ENCODE measurements around the gene UTP25. TPM values are rescaled to one million over a fixed set of nuclear protein-coding genes. Genes with fewer than 3 reads are reported as not detected.

Gene UTP25
- total RNA-seq, 1 donor from 2014 or later, result 11.8 TPM

- peak; percentile 86 for DNase-seq (ENCODE audit: low spot score)
These were observed 21.7 kb upstream of the UTP25 start, which contains the start of gene IRF6 for GRCh38 chr1:209805875-209806760. Gene IRF6, minus strand, starts transcription at chr1:209806142. Its CDS starts 4,729 bp downstream, at chr1:209801413.

GRCh38 chr1:209807509-209807908 is 20.3 kb upstream of the UTP25 start:
- DNase-seq (ENCODE audit: low spot score), result no peak

- peak; percentile 69 for DNase-seq (ENCODE audit: low spot score)
These were observed 19.7 kb upstream of the UTP25 start for GRCh38 chr1:209808059-209808581.

- no peak for DNase-seq (ENCODE audit: low spot score)
These were observed 18.2 kb upstream of the UTP25 start for GRCh38 chr1:209809611-209810010.

- no peak for DNase-seq (ENCODE audit: low spot score)
These were observed 17.0 kb upstream of the UTP25 start for GRCh38 chr1:209810783-209811182.

GRCh38 chr1:209813902-209814301 is 13.9 kb upstream of the UTP25 start:
- DNase-seq (ENCODE audit: low spot score), result no peak

GRCh38 chr1:209815490-209815889 is 12.3 kb upstream of the UTP25 start:
- no peak for DNase-seq (ENCODE audit: low spot score)

- DNase-seq (ENCODE audit: low spot score), result peak; percentile 85
These were observed 11.8 kb upstream of the UTP25 start for GRCh38 chr1:209815931-209816341.

- DNase-seq (ENCODE audit: low spot score), result no peak
These were observed 10.8 kb upstream of the UTP25 start for GRCh38 chr1:209816923-209817322.

- DNase-seq (ENCODE audit: low spot score), result no peak
These were observed 10.1 kb upstream of the UTP25 start for GRCh38 chr1:209817691-209818090.

- DNase-seq (ENCODE audit: low spot score), result no peak
These were observed 8.7 kb upstream of the UTP25 start for GRCh38 chr1:209819058-209819457.

- DNase-seq (ENCODE audit: low spot score), result no peak
These were observed 6.8 kb upstream of the UTP25 start for GRCh38 chr1:209820986-209821385.

GRCh38 chr1:209822706-209823105 is 5.1 kb upstream of the UTP25 start:
- DNase-seq (ENCODE audit: low spot score), result no peak

GRCh38 chr1:209823143-209824041 is 4.4 kb upstream of the UTP25 start:
- DNase-seq (ENCODE audit: low spot score), result peak; percentile 55

GRCh38 chr1:209825591-209826434 is 2.0 kb upstream of the UTP25 start:
- no peak for DNase-seq (ENCODE audit: low spot score)

- DNase-seq (ENCODE audit: low spot score), result no peak
These were observed 1.9 kb downstream of the UTP25 start for GRCh38 chr1:209829716-209830115.

- DNase-seq (ENCODE audit: low spot score), result no peak
These were observed 3.0 kb downstream of the UTP25 start for GRCh38 chr1:209830722-209831121.

GRCh38 chr1:209831615-209832014 is 3.8 kb downstream of the UTP25 start:
- no peak for DNase-seq (ENCODE audit: low spot score)

GRCh38 chr1:209835782-209836298 is 8.1 kb downstream of the UTP25 start:
- no peak for DNase-seq (ENCODE audit: low spot score)

- DNase-seq (ENCODE audit: low spot score), result no peak
These were observed 9.9 kb downstream of the UTP25 start for GRCh38 chr1:209837671-209838070.

GRCh38 chr1:209838537-209838936 is 10.8 kb downstream of the UTP25 start:
- no peak for DNase-seq (ENCODE audit: low spot score)

All from umbilical cord (tissue), 2 donors.